Activated T-cell treated with anti-CD3 and anti-CD28 coated beads, Interleukin-2, amount 50 U/mL, for 1 hour (primary cell): ENCODE results near the gene TMOD4.
"Not testable (repeated sequence)": the region's sequence is repeated elsewhere in the genome, so short reads cannot be mapped to it uniquely, and the experiment has no call there.

ENCODE experiments used
- DNase-seq: peaks from one replicate; pipeline ENCODE4 v3.0.0-alpha.2; 2020

The TMOD4 gene

DNA sequence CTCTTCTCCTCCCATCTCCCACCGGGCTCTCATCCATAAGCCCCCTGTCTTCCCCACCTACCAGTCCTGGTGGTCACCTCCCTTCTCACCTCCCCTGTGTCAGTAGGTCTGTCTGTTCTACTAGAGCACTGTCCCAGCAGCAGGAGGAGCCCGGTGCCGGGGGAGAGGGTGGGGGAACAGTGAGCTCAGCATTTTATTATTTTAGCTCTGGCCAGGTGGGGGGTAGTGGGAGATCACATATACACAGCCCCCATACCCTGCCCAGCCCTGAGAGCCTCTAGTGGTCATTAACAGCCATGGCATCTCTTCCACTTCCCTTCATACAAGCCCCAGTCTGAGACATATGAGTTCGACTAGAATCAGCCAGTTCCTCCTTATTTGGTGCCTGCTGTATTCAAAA, at the start of gene TMOD4:
Gene TMOD4 (minus strand): TSS at position 119 of the 400 bp plus-strand sequence. CDS start 1,106 bp downstream, outside the sequence.
- DNase-seq, result no peak

- DNase-seq, result no peak
Measured at GRCh38 chr1:151222130-151222529, 46.3 kb upstream of the TMOD4 start.

DNA sequence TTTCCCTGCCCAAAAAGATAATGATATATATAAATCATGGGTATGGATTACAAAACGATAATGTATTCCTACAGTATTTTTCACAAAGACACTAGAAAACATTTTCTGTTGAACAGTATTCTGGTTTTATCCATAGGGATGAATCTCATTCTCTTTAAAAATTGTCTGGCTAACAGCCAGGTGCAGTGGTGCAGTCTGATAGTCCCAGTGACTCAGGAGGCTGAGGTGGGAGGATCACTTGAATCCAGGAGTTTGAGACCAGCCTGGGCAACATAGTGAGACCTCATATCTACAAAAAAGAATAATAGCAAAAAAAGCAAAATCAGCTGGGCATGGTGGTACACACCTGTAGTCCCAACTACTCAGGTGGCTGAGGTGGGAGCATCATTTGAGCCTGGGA, 45.8 kb upstream of the TMOD4 start:
- no peak for DNase-seq

GRCh38 chr1:151213560-151213959, 37.8 kb upstream of the TMOD4 start:
- DNase-seq, result no peak

DNA sequence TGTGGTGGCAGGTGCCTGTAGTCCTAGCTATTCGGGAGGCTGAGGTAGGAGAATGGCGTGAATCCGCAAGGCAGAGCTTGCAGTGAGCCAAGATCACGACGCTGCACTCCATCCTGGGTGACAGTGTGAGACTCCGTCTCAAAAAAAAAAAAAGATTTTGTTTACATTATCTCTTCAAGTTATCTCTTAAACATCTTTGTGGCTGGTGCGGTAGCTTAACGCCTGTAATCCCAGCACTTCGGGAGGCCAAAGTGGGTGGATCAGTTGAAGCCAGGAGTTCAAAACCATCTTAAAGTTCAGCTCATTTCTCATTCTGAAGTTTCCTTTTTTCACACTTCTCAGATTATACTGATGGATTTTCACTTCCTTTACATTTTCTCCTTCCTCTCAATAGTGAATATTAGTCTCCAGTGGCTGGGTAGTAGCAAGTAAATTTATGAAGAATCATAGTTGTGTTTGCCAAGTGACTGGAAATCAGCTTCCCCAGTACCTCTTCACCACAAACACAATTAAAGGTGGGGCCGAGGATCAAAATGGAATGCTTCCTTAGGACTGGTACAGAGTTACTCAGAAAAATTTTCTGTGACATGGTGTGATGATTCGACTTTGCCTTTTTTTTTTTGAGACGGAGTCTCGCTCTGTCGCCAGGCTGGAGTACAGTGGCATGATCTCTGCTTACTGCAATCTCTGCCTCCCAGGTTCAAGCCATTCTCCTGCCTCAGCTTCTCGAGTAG, 36.4 kb upstream of the TMOD4 start:
- no peak for DNase-seq

DNA sequence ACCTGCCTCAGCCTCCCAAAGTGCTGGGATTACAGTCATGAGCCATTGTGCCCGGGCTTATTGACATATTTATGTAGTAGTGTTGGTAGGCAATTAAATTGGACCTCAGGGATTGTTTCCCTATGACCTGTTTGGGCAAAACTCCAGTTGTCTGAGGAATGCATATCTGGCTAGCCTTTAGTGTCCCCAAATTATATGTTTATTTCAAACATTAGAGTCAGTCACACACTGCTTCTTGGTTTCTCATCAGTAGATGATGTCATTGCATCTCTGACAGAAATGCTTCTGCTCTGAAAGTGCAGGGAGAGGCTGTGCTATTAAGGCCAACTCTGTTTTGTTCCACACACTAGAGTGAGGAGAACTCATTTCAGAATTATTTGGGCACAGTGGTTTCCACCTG, 35.0 kb upstream of the TMOD4 start:
- DNase-seq, result no peak

- DNase-seq, result not testable (repeated sequence)
Measured at GRCh38 chr1:151205381-151205965, 29.7 kb upstream of the TMOD4 start.

- no peak for DNase-seq
Measured at GRCh38 chr1:151199873-151200581, 24.2 kb upstream of the TMOD4 start.

GRCh38 chr1:151198254-151199127, 22.7 kb upstream of the TMOD4 start, which contains the start of gene PIP5K1A:
Gene PIP5K1A, plus strand, starts transcription at chr1:151198552. Its CDS starts 445 bp downstream, at chr1:151198997.
- peak; percentile 96 for DNase-seq

DNA sequence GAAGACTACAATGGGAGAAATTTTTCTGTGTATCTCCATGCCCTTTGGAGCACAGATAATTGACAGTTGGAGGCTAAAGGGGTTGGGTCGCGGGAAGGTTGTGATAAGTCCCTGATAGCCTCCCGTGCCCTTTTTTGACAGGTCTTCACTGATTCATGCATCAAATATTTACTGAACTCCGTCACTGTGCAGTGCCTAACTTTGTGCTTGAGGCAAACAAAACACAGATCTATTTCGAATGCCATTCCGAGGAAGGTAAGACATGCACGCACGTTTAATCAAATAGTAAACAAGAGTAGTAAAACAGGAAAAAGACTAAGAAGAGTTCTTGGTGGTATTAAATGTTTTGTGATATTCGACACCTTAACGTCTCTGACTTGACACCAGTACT, 22.1 kb upstream of the TMOD4 start:
- DNase-seq, result no peak

DNA sequence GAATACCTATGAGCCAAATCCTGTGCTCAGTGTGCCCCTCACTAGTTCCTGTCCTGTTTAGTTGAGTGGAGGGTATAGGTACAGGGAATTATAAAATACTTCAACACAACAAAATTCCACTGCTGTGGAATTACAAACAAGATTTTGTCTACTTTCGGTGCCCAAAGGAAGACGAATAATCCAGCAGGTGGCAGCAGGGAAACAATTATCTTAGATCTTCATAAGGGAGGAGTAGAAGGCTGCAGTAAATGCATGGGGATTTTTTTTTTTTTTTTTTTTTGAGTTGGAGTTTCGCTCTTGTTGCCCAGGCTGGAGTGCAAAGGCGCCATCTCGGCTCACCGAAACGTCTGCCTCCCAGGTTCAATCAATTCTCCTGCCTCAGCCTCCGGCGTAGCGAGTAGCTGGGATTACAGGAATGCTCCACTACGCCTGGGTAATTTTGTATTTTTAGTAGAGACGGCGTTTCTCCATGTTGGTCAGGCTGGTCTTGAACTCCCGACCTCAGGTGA, 20.6 kb upstream of the TMOD4 start:
- DNase-seq, result peak; percentile 33

DNA sequence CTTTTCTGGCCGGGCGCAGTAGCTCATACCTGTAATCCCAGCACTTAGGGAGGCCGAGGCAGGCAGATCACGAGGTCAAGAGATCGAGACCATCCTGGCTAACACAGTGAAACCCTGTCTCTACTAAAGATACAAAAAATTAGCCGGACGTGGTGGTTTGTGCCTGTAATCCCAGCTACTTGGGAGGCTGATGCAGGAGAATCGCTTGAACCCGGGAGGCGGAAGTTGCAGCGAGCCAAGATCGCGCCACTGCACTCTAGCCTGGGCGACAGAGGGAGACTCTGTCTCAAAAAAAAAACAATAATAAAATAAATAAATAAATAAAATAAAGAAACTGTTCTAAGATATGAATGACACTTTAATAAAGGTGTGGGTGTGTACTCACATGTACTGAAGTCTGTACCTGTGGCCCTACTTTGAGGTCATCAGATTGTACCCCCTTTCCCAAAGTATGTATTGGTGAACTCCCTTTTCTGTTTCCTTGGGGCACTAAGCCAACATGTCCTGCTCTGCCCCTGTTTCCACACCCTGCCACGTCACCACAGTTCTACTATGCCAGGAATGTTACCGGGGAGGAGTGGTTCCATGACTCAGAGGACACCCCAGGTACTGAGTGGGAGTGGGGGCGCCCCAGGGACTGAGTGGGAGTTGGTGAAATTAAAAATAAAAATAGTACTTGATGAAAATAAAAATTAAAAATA, 19.3 kb upstream of the TMOD4 start:
- not testable (repeated sequence) for DNase-seq

GRCh38 chr1:151193856-151194255, 18.1 kb upstream of the TMOD4 start:
- no peak for DNase-seq

DNA sequence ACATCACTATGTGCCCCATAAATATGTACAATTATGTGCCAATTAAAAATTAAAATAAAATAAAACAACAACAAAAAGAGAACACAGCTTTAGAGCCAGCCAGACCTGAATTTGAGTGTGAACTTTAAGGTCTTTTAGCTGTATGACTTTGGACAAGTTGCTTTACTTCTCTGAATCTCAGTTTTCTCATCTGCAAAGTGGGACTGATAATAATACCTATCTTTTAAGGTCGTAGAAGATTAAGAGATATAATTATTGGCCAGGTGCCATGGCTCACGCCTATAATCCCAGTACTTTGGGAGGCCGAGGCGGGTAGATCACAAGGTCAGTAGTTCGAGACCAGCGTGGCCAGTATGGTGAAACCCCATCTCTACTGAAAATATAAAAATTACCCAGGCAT, 17.5 kb upstream of the TMOD4 start:
- DNase-seq, result no peak

GRCh38 chr1:151192047-151192446, 16.3 kb upstream of the TMOD4 start:
- DNase-seq, result no peak

DNA sequence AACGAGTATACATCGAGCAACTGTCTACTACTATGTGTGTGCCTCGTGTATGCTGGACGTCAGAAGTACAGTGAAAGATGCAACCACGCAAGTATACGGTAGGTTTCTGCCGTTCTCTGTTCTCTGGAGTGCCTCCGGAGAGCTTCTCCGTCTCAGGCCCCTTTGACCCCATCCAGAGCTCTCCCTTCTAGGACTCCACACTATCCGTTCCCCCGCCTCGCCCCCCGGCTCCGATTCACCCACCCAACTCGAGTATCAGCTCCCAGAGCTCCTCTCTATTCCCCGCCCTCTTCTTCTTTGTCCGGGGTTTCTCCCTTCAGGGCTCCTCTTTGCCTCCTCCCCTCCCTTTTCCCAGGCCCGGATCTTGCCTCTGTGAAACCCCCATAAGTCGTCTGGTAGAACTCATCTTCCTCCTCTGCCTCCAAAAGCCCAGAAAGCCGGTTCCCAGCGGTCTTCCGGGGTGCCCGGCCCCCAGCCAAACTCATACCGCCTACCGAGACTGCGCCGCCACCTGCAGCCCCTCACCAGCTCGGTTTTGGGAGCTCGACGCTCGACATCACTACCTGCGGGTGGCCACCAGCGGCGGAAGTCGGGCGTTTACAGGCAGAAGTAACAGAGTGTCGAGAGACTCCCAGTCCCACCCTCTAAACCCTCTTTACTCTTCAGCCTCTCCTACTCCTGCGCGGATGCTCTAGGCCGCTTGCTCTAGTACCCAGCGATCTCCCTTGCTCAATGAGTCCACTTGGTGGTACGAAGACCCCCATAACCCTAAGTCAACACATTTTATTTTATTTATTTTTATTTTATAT, 14.1 kb upstream of the TMOD4 start, which contains the start of gene VPS72:
Gene VPS72 (minus strand): TSS at position 561 of the 809 bp plus-strand sequence. CDS start 76 bp downstream, at position 485.
- DNase-seq, result peak; percentile 80

DNA sequence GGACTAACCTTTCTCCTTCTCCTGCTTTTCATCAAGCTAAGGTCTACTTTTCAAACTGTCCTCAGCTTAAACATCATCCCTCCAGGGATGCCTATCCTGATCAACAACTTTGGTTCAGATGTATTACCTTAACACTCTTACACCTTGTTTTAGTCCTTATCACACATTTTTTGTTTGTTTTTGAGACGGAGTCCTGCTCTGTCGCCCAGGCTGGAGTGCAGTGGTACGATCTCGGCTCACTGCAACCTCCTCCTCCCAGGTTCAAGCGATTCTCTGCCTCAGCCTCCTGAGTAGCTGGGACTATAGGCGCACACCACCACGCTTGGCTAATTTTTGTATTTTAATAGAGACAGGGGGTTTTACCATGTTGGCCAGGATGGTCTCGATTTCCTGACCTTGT, 12.9 kb upstream of the TMOD4 start:
- DNase-seq, result not testable (repeated sequence)

- DNase-seq, result no peak
Measured at GRCh38 chr1:151187205-151187604, 11.4 kb upstream of the TMOD4 start.

GRCh38 chr1:151184211-151184610, 8.4 kb upstream of the TMOD4 start:
- no peak for DNase-seq

DNA sequence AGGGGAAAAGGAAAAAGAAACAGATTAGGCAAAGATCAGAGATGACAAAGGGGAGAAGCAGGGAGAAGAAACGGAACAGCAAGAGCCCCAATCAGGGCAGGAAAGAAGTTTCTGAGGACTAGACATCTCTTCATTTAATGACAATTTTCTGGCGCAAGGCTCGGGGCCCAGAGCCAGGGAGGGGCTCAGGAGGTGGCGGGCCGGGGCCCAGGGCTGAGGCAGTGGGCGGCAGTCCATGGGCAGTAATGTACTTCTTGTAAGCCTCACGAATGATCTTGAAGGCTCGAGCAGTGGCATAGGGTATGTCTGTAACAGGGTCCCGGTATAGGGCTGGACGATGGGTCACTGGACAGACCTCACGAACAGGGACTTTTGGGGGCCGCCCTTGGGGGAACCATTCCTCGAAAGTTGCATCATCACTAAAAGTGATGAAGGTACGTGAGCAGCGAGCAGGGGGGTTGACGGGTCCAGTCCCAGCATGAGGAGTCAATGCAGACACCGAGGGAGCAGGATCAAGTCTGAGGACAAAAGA, 799 bp upstream of the TMOD4 start:
- no peak for DNase-seq
